ENCODE measurements around the gene NELL2.

DNA sequence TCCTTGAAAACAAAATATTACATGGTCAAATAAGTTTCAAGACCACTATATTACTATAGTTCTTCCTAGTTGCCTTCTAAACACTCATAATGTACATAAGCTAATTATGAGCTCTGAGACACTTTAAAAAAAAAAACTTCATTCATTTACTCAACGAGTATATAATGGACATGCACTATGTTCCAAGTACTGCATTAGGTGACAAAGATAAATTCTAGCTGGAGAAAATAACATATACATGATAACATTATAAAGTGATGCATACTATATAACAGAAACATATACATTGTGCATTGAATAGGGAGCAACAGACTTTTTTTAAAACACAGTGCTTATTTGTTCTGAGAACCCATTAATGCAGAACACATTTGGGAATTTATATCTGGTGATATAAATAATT, 202.3 kb downstream of the NELL2 start:
- TF ChIP-seq, protein P1, sequence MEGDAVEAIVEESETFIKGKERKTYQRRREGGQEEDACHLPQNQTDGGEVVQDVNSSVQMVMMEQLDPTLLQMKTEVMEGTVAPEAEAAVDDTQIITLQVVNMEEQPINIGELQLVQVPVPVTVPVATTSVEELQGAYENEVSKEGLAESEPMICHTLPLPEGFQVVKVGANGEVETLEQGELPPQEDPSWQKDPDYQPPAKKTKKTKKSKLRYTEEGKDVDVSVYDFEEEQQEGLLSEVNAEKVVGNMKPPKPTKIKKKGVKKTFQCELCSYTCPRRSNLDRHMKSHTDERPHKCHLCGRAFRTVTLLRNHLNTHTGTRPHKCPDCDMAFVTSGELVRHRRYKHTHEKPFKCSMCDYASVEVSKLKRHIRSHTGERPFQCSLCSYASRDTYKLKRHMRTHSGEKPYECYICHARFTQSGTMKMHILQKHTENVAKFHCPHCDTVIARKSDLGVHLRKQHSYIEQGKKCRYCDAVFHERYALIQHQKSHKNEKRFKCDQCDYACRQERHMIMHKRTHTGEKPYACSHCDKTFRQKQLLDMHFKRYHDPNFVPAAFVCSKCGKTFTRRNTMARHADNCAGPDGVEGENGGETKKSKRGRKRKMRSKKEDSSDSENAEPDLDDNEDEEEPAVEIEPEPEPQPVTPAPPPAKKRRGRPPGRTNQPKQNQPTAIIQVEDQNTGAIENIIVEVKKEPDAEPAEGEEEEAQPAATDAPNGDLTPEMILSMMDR (IDR thresholded peaks at IDR 0.05; ENCODE audit: insufficient read depth, low read depth, low read length) = no peak
- no peak for TF ChIP-seq EZH2 (IDR thresholded peaks at IDR 0.05; ENCODE audit: insufficient read depth, low read length)

All from astrocyte (in vitro differentiated cells and primary cell).